ENCODE measurements around the gene CD82. TPM values are rescaled to one million over a fixed set of nuclear protein-coding genes. Genes with fewer than 3 reads are reported as not detected.

CD82 gene
- total and polyA plus RNA-seq, 8 donors: 26.5 to 64.6 (median 32.5) TPM

DNA sequence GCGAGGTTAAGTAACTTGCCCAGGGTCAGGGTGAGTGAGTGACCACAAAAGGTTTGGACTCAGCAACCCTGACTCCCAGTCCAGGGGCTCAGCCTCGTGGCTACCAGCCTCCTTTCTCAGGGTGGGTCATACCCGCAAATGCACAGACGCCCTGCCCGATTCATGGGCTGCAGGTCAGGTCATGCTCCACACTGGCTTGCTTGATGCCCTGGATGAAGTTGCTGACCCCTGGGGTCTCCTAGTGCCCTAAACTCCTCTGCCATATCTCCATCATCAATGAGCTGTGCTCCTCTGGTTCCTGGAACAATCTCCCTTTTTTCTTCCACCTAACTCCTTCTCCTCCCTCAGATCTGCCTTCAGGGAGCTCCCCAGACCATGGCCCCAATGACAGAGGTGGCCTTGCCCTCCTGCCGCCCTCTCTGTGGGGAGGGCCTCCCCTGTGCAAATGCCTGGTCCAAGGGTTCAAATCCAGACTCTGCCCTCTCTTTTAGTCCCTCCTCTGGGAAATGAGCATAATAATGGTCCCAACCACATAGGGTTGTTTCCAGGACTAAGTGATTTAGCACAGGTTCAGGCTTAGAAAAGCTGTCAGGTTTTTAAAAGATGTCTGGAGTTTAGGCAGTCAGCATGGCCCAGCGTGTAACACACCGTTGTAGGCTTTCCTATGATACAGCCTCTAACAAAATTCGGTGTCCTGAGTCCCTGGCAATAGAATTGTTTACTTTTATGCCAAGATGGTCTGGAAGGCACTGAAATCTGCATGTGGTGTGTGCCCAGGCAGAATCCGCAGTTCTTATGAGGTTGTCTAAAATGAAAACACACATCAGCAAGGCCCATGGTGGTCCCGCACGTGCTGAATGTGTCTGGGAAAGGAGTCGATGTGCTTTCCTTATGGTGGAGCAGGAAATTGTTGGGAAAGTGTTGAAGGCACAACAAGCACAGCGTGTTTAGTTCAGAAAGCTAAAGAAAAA is 63.6 kb downstream of the CD82 start:
- H3K36me3 ChIP-seq: no peaks in the 10 kb centered on the region
- ATAC-seq: no peak
- peaks cover 0 to 9% (median 0%) of the 10 kb centered on the region in 3 donors for H3K4me1 ChIP-seq
- DNase-seq: peak in 1 of 6 donors; percentile 2
- H3K27me3 ChIP-seq: no peaks in the 10 kb centered on the region
- no peak overlapping the region for H3K27ac ChIP-seq
- no peak overlapping the region for H3K4me3 ChIP-seq
- TF ChIP-seq, protein P1, sequence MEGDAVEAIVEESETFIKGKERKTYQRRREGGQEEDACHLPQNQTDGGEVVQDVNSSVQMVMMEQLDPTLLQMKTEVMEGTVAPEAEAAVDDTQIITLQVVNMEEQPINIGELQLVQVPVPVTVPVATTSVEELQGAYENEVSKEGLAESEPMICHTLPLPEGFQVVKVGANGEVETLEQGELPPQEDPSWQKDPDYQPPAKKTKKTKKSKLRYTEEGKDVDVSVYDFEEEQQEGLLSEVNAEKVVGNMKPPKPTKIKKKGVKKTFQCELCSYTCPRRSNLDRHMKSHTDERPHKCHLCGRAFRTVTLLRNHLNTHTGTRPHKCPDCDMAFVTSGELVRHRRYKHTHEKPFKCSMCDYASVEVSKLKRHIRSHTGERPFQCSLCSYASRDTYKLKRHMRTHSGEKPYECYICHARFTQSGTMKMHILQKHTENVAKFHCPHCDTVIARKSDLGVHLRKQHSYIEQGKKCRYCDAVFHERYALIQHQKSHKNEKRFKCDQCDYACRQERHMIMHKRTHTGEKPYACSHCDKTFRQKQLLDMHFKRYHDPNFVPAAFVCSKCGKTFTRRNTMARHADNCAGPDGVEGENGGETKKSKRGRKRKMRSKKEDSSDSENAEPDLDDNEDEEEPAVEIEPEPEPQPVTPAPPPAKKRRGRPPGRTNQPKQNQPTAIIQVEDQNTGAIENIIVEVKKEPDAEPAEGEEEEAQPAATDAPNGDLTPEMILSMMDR (IDR thresholded peaks at IDR 0.05): no peak
- FAIRE-seq: no peak
- intact Hi-C loops (cut with DNase I): loop anchor here in 1 of 3 donors (10.0 kb wide), 1 partner anchor 286 kb away; no protein-coding TSS in a partner anchor
- WGBS, 2 donors: 72 to 85% methylated on average over 14 of the region's 14 CpGs
- no peaks in the 10 kb centered on the region for H3K9me3 ChIP-seq

DNA sequence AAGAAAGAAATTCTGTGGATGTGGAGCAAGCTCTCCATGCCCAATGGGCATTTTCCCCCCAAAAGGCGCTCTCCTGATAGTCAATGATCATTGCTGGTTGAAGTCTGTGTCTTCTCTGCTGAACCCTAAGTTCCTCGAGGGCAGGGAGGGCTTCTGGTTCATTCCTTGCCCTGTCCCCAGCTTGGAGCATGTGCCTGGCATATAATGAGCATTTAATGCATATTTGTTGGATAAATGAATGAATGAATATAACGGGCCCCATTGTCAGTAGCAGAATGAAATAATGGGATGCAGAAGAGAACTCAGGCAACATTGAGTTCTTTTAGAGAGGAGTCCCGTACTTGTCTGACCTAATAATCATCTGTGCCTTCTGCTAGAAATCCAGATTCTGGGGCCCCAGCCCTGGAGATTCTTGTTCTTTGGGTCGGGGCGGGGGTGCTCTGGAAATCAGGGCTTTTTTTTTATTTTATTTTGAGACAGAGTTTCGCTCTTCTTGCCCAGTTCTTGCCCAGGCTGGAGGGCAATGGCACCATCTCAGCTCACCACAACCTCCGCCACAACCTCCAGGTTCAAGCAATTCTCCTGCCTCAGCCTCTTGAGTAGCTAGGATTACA is 64.4 kb downstream of the CD82 start:
- DNase-seq (peak in 1 of 6 donors; percentile 1), ATAC-seq (no peak), FAIRE-seq (no peak)
- no peak overlapping the region for H3K4me3 ChIP-seq
- H3K27me3 ChIP-seq: no peaks in the 10 kb centered on the region
- no peaks in the 10 kb centered on the region for H3K9me3 ChIP-seq
- TF ChIP-seq, protein P1 (IDR thresholded peaks at IDR 0.05): no peak
- 65 to 90% methylated on average over 8 of the region's 8 CpGs for WGBS, 2 donors
- H3K4me1 ChIP-seq: peaks cover 0 to 16% (median 0%) of the 10 kb centered on the region in 3 donors
- H3K27ac ChIP-seq: no peak overlapping the region
- intact Hi-C loops (cut with DNase I): loop anchor here in 1 of 3 donors (10.0 kb wide), 1 partner anchor 285 kb away; no protein-coding TSS in a partner anchor
- H3K36me3 ChIP-seq: no peaks in the 10 kb centered on the region

DNA sequence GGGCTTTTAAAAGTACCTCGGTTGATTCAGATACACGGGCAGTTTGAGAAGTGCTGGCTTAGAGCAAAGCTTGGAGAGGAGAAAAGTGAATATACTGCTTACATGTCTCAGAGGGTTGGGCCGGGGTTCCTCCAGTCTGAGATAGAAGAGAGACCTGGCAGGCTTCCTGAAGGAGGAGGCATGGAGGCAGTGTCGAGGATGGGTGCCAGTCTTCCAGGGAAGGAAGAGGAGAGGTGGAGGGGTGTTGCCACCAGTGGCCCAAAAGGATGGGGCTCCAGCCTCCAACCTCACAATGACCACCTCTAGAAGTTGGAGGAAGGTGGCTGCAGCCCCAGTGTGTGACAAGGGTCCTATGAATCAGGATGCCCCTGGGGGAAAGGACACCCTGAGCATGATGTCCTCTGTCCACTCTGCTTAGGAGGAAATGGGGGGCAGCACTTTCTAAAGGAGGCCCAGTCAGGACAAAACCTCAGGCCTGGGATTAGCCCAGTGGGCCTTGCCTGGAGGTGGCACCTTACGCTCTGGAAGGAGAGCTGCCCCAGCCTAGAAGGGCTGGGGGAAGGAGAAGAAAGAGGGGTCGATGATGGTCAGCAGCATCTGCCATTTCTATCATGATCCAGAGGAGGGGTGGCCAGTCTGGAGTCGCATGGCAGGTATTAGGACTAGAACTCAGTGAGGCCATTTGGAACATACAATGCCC is 65.2 kb downstream of the CD82 start:
- TF ChIP-seq, protein P1 (IDR thresholded peaks at IDR 0.05): no peak
- no peak overlapping the region for H3K27ac ChIP-seq
- no peak for ATAC-seq
- no peaks in the 10 kb centered on the region for H3K27me3 ChIP-seq
- peak in 1 of 6 donors; percentile 5 for DNase-seq
- intact Hi-C loops (cut with DNase I): no loop called here
- H3K9me3 ChIP-seq: no peaks in the 10 kb centered on the region
- WGBS, 2 donors: 74 to 85% methylated on average over 7 of the region's 7 CpGs
- peaks cover 0 to 16% (median 0%) of the 10 kb centered on the region in 3 donors for H3K4me1 ChIP-seq
- H3K36me3 ChIP-seq: no peaks in the 10 kb centered on the region
- H3K4me3 ChIP-seq: no peak overlapping the region
- FAIRE-seq: no peak

DNA sequence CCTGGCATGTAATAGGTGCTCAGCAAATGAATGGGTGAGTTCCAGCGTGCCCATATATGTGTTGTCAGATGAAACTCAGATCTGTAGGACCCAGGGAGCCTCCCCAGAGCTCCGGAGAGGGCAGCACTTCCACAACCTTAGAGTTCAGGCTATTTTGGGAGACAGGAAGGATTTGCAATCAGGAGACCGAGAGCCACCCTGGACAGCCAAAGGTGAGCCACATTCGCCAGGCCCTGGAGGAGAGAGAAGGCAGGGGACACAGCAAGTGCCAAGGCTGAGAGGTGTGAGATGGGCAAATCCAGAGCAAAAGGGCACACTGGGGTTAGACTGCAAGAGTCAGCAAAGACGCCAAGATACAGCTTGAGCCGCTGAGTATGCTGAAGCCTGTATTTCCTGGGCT is 66.4 kb downstream of the CD82 start:
- H3K4me3 ChIP-seq: no peak overlapping the region
- H3K27me3 ChIP-seq: no peaks in the 10 kb centered on the region
- H3K4me1 ChIP-seq: peaks cover 0 to 16% (median 0%) of the 10 kb centered on the region in 3 donors
- no peak overlapping the region for H3K27ac ChIP-seq
- TF ChIP-seq, protein P1 (IDR thresholded peaks at IDR 0.05): no peak
- no peaks in the 10 kb centered on the region for H3K9me3 ChIP-seq
- H3K36me3 ChIP-seq: no peaks in the 10 kb centered on the region
- DNase-seq: peak in 2 of 6 donors; percentile 2 to 44
- intact Hi-C loops (cut with DNase I): no loop called here
- 72 to 87% methylated on average over 6 of the region's 6 CpGs for WGBS, 2 donors
- no peak for FAIRE-seq
- no peak for ATAC-seq
